HepG2 (cell line): Measurements from ENCODE around the gene PRDM7. TPM values are rescaled to one million over a fixed set of nuclear protein-coding genes. Genes with fewer than 3 reads are reported as not detected.

Experiments used
- CHCHD3 ChIP-seq: sonication (generic); formaldehyde crosslinking; IDR thresholded peaks from 2 replicates; pipeline ENCODE4 v1.8.0; 2022; ENCODE audit warnings: mild to moderate bottlenecking, missing genetic modification reagents, moderate library complexity
- DMAP1 ChIP-seq: IDR thresholded peaks from 2 replicates; pipeline ENCODE4 v1.6.1; 2016
- DNMT1 ChIP-seq: sonication (generic); formaldehyde crosslinking; IDR thresholded peaks from 2 replicates; pipeline ENCODE4 v1.5.1; 2020; ENCODE audit warnings: mild to moderate bottlenecking, missing genetic modification reagents
- DRAP1 ChIP-seq: IDR thresholded peaks from 2 replicates; pipeline ENCODE4 v1.6.1; 2016; ENCODE audit warnings: missing genetic modification reagents, missing compliant biosample characterization
- MEIS1 ChIP-seq: sonication (generic); formaldehyde crosslinking; IDR thresholded peaks from 2 replicates; pipeline ENCODE4 v1.9.0; 2021; ENCODE audit warnings: mild to moderate bottlenecking, missing genetic modification reagents, moderate library complexity, borderline replicate concordance
- MYC ChIP-seq: sonication (generic); formaldehyde crosslinking; IDR thresholded peaks from 2 replicates; pipeline ENCODE4 v1.9.0; 2021; ENCODE audit warnings: missing genetic modification reagents, borderline replicate concordance
- NFYC ChIP-seq: IDR thresholded peaks from 2 replicates; pipeline ENCODE4 v1.6.1; 2016; ENCODE audit warnings: missing genetic modification reagents, missing compliant biosample characterization
- PAF1 ChIP-seq: IDR thresholded peaks from 2 replicates; pipeline ENCODE4 v1.6.1; 2016; ENCODE audit warnings: missing genetic modification reagents, missing compliant biosample characterization
- PAXIP1 ChIP-seq: sonication (generic); formaldehyde crosslinking; conservative IDR thresholded peaks from 2 replicates; pipeline ENCODE4 v1.4.0; 2020; ENCODE audit warnings: mild to moderate bottlenecking, missing genetic modification reagents, moderate library complexity
- POLR2A ChIP-seq, 2 experiments: IDR thresholded peaks; 2 replicates each; pipeline ENCODE4 v1.6.1; 2011; ENCODE audit warnings: low read depth in 2 of 2, low read length in 2 of 2, mild to moderate bottlenecking in 1 of 2, moderate library complexity in 1 of 2; ENCODE audit not compliant: insufficient read depth in 1 of 2
- RFX5 ChIP-seq: IDR thresholded peaks from 2 replicates; pipeline ENCODE4 v1.6.1; 2011; ENCODE audit warnings: low read depth, low read length, improper control_type of control experiment
- RXRB ChIP-seq: IDR thresholded peaks from 2 replicates; pipeline ENCODE4 v1.6.1; 2016; ENCODE audit warnings: borderline replicate concordance, missing genetic modification reagents, missing compliant biosample characterization
- SAP130 ChIP-seq: IDR thresholded peaks from 2 replicates; pipeline ENCODE4 v1.6.1; 2016; ENCODE audit warnings: low read depth
- TFDP2 ChIP-seq: sonication (generic); formaldehyde crosslinking; IDR thresholded peaks from 2 replicates; pipeline ENCODE4 v1.4.0; 2020; ENCODE audit warnings: missing genetic modification reagents
- ZNF280D ChIP-seq: sonication (generic); formaldehyde crosslinking; IDR thresholded peaks from 2 replicates; pipeline ENCODE4 v1.5.1; 2020; ENCODE audit warnings: mild to moderate bottlenecking, missing genetic modification reagents
- ZNF354B ChIP-seq: sonication (generic); formaldehyde crosslinking; IDR thresholded peaks from 2 replicates; pipeline ENCODE4 v1.8.0; 2022; ENCODE audit warnings: mild to moderate bottlenecking, missing genetic modification reagents
- ZNF737 ChIP-seq: sonication (generic); formaldehyde crosslinking; IDR thresholded peaks from 2 replicates; pipeline ENCODE4 v1.5.0; 2020; ENCODE audit warnings: missing genetic modification reagents, mild to moderate bottlenecking, borderline replicate concordance
- ZNF780A ChIP-seq: sonication (generic); formaldehyde crosslinking; IDR thresholded peaks from 2 replicates; pipeline ENCODE4 v1.8.0; 2022; ENCODE audit warnings: mild to moderate bottlenecking, missing genetic modification reagents, moderate library complexity
- ZNF841 ChIP-seq: sonication (generic); formaldehyde crosslinking; IDR thresholded peaks from 2 replicates; pipeline ENCODE4 v1.8.1; 2023; ENCODE audit warnings: missing genetic modification reagents, borderline replicate concordance
- ZXDC ChIP-seq: sonication (generic); formaldehyde crosslinking; IDR thresholded peaks from 2 replicates; pipeline ENCODE4 v1.5.0; 2020; ENCODE audit warnings: mild to moderate bottlenecking, missing genetic modification reagents
- polyA plus RNA-seq, 8 experiments: library from polyadenylated mRNA; depleted of rRNA in 3 of 8; stranded (reverse) in 7 of 8; unstranded in 1 of 8; fragments of >200 nt; fragmentation: Illumina TruSeq in 4 of 8; extraction: Trizol in 4 of 8; gene quantifications; 2 replicates each; pipeline versions ENCODE4 v1.2.1 to v1.2.3, GENCODE V29; 2011 to 2016; ENCODE audit warnings: low read depth in 4 of 8, missing spikeins in 1 of 8, mixed read lengths in 1 of 8; ENCODE audit not compliant: insufficient read depth in 1 of 8
- total RNA-seq, 5 experiments: library from RNA; depleted of rRNA; stranded (reverse); fragments of >200 nt; fragmentation: Illumina TruSeq; extraction: Trizol; gene quantifications; 2 replicates each; pipeline ENCODE4 v1.2.3, GENCODE V29; 2016; ENCODE audit warnings: low read depth in 1 of 5

The PRDM7 gene
- total and polyA plus RNA-seq, 2 of the 13 experiments (the other 11 are each of a cell fraction or from before 2014, with no cell fraction given), result not detected

GRCh38 chr16:90020838-90021382, 56.2 kb downstream of the PRDM7 start (continued):
- TF ChIP-seq ZNF354B (CRISPR knock-in tag) (no peak), ZNF841 (CRISPR knock-in tag) (no peak), ZNF780A (CRISPR knock-in tag) (no peak), RXRB (peak; percentile 45; the same call in 1 of the 2 replicates), RFX5 (no peak), TFDP2 (0 out of 2 replicates have a peak, but pooled peaks have one; percentile 1), ZNF737 (CRISPR knock-in tag) (no peak), PAF1 (CRISPR knock-in tag) (no peak), ZXDC (0 out of 2 replicates have a peak, but pooled peaks have one; percentile 6), DNMT1 (CRISPR knock-in tag) (no peak), PAXIP1 (CRISPR knock-in tag) (peak; percentile 83), DMAP1 (CRISPR knock-in tag) (no peak; the same call in 1 of the 2 replicates), CHCHD3 (CRISPR knock-in tag) (no peak), POLR2A (IDR thresholded peaks at IDR 0.05; ENCODE audit: insufficient read depth in 1 of 2, low read depth in 2 of 2, low read length in 2 of 2) (peak in 1 of 2 experiments; percentile 42; a peak in 1 of 4 replicates), SAP130 (CRISPR knock-in tag) (peak; percentile 89), ZNF280D (CRISPR knock-in tag) (peak; percentile 65; the same call in 1 of the 2 replicates), MYC (CRISPR knock-in tag) (peak; percentile 72; the same call in 1 of the 2 replicates), MEIS1 (CRISPR knock-in tag) (no peak), NFYC (no peak), DRAP1 (CRISPR knock-in tag) (peak; percentile 36; the same call in 1 of the 2 replicates)
